ENCODE measurements around the gene GREM1. TPM values are rescaled to one million over a fixed set of nuclear protein-coding genes. Genes with fewer than 3 reads are reported as not detected.

The GREM1 gene
- total RNA-seq, 1 experiment from 2014 or later: not detected

GRCh38 chr15:32781781-32782180 lies 64.0 kb downstream of the GREM1 start:
- no peak for DNase-seq (ENCODE audit: low spot score)

DNA sequence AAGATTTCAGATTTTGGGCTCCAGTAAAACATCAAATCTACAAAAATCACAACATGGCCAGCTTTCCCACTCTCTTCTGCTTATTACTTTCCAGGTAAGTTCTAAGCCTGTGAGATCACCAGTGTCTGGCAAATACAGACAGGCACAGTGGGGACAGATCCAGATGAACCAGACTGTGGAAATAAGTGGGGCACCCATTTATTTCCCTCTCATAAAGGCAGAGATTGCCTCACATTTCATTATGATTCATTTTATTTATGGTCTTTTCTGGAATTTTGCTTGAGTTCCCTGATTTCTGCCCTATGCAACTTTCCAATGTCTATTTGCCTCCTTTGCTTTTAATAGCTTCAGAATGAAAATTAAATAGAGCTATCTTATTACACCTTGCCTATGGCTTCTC lies 66.8 kb downstream of the GREM1 start:
- no peak for DNase-seq (ENCODE audit: low spot score)

GRCh38 chr15:32786906-32787305 lies 69.1 kb downstream of the GREM1 start:
- no peak for DNase-seq (ENCODE audit: low spot score)

GRCh38 chr15:32787949-32788348 lies 70.1 kb downstream of the GREM1 start:
- no peak for DNase-seq (ENCODE audit: low spot score)

DNA sequence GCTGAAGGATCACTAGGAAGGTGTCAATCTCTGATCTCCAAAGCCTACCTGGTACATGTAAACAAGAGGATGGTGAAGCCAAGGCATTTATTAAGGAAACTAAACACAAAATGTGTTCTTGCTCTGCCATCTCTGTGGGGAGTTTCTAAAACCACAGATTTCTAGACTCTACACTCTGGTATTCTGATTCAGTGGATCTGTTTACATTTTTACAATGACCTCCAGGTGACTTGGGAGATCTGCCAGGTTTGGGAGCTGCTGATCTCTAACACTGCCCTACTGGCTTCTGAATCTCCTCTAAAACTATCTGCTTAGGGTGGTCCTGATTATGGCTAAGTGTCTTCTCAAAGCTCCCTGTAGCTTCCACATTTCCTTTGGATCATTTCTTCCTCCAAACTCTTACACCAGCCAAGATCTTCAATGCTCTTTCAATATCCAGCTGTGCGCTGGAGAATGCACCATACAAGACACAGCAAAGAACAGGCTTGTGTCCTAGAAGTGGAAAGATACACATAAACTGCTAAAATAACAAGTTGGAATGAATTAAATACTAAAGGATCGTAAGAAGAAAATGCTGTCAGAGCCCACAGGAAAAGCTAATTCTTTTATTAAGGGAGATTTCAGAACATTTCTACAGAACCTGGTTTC lies 72.7 kb downstream of the GREM1 start:
- no peak for DNase-seq (ENCODE audit: low spot score)

DNA sequence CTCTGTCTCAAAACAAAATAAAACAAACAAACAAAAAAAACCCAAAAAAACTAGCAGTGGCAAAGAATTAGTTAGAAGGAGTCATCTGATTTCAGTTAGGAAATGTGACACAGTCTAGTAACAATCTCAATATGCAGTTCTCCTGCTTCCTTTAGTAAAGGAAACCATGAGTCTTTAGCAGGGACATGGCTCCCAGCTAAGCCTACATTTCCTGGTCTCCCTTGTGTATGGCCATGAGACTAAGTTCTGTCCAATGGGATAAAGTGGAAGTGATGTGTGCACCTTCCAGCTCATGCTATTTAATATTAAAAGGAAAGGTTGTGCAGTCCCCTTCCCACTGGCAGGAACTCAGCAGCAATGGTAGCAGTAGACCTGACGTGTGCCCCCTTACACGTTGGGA lies 74.6 kb downstream of the GREM1 start:
- DNase-seq (ENCODE audit: low spot score): no peak

Other genes with a start within 250 kb of the GREM1 start
- gene GOLGA8N, start 124.5 kb upstream of the GREM1 start, total RNA-seq (2014; rRNA removed; shearing (Covaris generic)): 0.45 and 0.91 TPM in 2 replicates
- 31.3 and 32.5 TPM in 2 replicates for gene ARHGAP11A, start 102.5 kb upstream of the GREM1 start, total RNA-seq (2014; rRNA removed; shearing (Covaris generic))
- gene SCG5, start 76.3 kb upstream of the GREM1 start, total RNA-seq (2014; rRNA removed; shearing (Covaris generic)): 0.64 and 0.95 TPM in 2 replicates

Data from H4 (cell line).